Panc1 (cell line): Measurements from ENCODE around the gene DNPH1. TPM values are rescaled to one million over a fixed set of nuclear protein-coding genes. Genes with fewer than 3 reads are reported as not detected.

Experiments used
- ATAC-seq: fragments of 200-7000 bp; cut with Tn5 transposase; 2 replicates; pipeline ENCODE4 v1.9.1; 2020; ENCODE audit warnings: mild to moderate bottlenecking, moderate library complexity
- BruUV-seq: library from RNA; stranded (reverse); fragments of 400-500 nt; replicated peaks from 2 replicates; lab custom pipeline; 2021; lab: Mats Ljungman, UMichigan
- CTCF ChIA-PET: fragments of 300-600 bp; sonication (Branson Sonifier 250); formaldehyde crosslinking; loops from one replicate; lab custom pipeline; 2022; ENCODE audit warnings: antibody characterized with exemption; lab: Charles Lee
- POLR2A ChIA-PET: fragments of 300-600 bp; sonication (Branson Sonifier 250); formaldehyde crosslinking; loops from one replicate; lab custom pipeline; 2022; ENCODE audit warnings: antibody characterized with exemption; lab: Charles Lee
- DNase-seq: peaks from one replicate; pipeline ENCODE4 v3.0.0-alpha.2; 2010; ENCODE audit warnings: low read depth, low spot score
- H3K27ac ChIP-seq: 2 replicates; pipeline ENCODE4 v1.5.1; 2011; ENCODE audit warnings: mild to moderate bottlenecking, low read length, inconsistent platforms
- H3K27me3 ChIP-seq: fragments of 200-500 bp; sonication (Bioruptor generic); 2 replicates; pipeline ENCODE4 v1.6.0; 2014; ENCODE audit warnings: low read length, inconsistent platforms; ENCODE audit not compliant: control insufficient read depth, insufficient read depth
- H3K36me3 ChIP-seq: fragments of 200-500 bp; sonication (Bioruptor generic); 2 replicates; pipeline ENCODE4 v1.5.1; 2014; ENCODE audit warnings: inconsistent platforms, mild to moderate bottlenecking, low read length, moderate library complexity; ENCODE audit not compliant: control insufficient read depth, insufficient read depth
- H3K4me1 ChIP-seq: 2 replicates; pipeline ENCODE4 v1.5.1; 2011; ENCODE audit warnings: inconsistent platforms, mild to moderate bottlenecking, low read length, moderate library complexity; ENCODE audit not compliant: control insufficient read depth, insufficient read depth
- H3K4me3 ChIP-seq, 2 experiments: 2 replicates each; pipeline ENCODE4 v1.5.1; 2011 to 2012; ENCODE audit warnings: low read depth in 2 of 2, low read length in 2 of 2, mild to moderate bottlenecking in 2 of 2, inconsistent platforms in 1 of 2, moderate library complexity in 1 of 2
- H3K9me3 ChIP-seq: fragments of 200-500 bp; sonication (Bioruptor generic); 2 replicates; pipeline ENCODE4 v1.5.1; 2014; ENCODE audit warnings: low read depth, mild to moderate bottlenecking, inconsistent platforms, low read length, moderate library complexity; ENCODE audit not compliant: control insufficient read depth, insufficient read depth
- POLR2AphosphoS5 ChIP-seq: IDR thresholded peaks from 2 replicates; pipeline ENCODE4 v1.6.1; 2012; ENCODE audit warnings: mild to moderate bottlenecking, low read depth, low read length, moderate library complexity
- REST ChIP-seq, 2 experiments: IDR thresholded peaks; 2 replicates each; pipeline ENCODE4 v1.6.1; 2011 to 2012; ENCODE audit warnings: low read depth in 2 of 2, control low read depth in 1 of 2, low read length in 1 of 2, mild to moderate bottlenecking in 1 of 2, moderate library complexity in 1 of 2; ENCODE audit not compliant: insufficient read depth in 1 of 2
- SIN3A ChIP-seq: IDR thresholded peaks from 2 replicates; pipeline ENCODE4 v1.6.1; 2012; ENCODE audit warnings: low read depth, mild to moderate bottlenecking, low read length, moderate library complexity, borderline replicate concordance; ENCODE audit not compliant: insufficient read depth
- TCF7L2 ChIP-seq: IDR thresholded peaks from 2 replicates; pipeline ENCODE4 v1.6.1; 2011; ENCODE audit warnings: mild to moderate bottlenecking, low read depth, low read length, inconsistent platforms
- in situ Hi-C: cut with HindIII; loops from 2 replicates; pipeline ENCODE4 v1.10.0; 2016; ENCODE audit warnings: low sequenced_read_pairs, low pct_unique_long_range_greater_than_20kb
- intact Hi-C: fragments of 100-400 bp; cut with micrococcal nuclease; formaldehyde crosslinking; loops from one replicate; pipeline ENCODE4 v1.10.0; 2022; ENCODE audit not compliant: unreplicated experiment
- total RNA-seq: library from RNA; stranded (reverse); gene quantifications from one replicate; pipeline ENCODE4 v1.2.1, GENCODE V29; 2021; ENCODE audit not compliant: unreplicated experiment
- TF ChIP-seq, protein P1 (sequence below): fragments of 450-650 bp; IDR thresholded peaks from 2 replicates; pipeline ENCODE4 v1.5.1; 2017; ENCODE audit warnings: mild to moderate bottlenecking

Gene DNPH1
- total RNA-seq, 1 experiment from 2014 or later = 67.3 TPM

DNA sequence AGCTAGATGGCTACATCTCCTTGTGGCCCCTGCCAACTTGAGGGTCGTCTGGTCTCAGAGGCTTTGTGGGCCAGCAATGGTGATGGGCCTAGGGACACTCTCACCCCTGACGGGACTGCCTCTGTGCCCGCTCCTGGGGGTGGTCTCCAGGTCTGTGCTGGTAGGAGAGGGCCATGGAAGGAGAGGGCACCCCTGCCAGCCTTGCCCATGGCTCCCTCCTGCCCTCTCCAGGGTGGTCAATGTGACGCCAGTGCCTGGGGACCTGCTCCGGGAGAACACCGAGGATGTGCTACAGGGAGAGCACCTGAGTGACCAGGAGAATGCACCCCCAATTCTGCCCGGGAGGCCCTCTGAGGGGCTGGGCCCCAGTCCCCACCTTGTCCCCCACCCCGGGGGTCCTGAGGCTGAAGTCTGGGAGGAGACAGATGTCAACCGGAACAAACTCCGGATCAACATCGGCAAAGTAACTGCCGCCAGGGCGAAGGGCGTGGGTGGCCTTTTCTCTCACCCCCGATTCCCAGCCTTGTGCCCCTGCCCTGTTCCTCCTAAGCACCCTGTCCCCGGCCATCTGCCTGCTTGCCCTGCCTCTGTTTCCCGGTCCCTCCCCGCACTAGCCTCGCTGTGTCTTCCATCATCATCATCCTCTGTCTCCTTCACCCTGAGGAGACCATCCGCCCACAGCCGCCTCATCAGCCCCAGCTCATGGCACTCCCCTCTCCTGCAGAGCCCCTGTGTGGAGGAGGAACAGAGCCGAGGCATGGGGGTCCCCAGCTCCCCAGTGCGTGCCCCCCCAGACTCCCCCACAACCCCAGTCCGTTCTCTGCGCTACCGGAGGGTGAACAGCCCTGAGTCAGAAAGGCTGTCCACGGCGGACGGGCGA is 29.8 kb upstream of the DNPH1 start:
- no peaks in the 10 kb centered on the region for H3K27me3 ChIP-seq
- H3K36me3 ChIP-seq = no peaks in the 10 kb centered on the region
- CTCF ChIA-PET = no interaction called here
- POLR2A ChIA-PET = no interaction called here
- no peak overlapping the region for H3K4me3 ChIP-seq
- no peaks in the 10 kb centered on the region for H3K9me3 ChIP-seq
- DNase-seq (no peak), ATAC-seq (no peak)
- in situ Hi-C loops = no loop called here
- no peaks in the 10 kb centered on the region; the same call in 1 of the 2 replicates for H3K4me1 ChIP-seq
- no TSS peak for BruUV-seq
- no peak overlapping the region for H3K27ac ChIP-seq
- intact Hi-C loops = no loop called here
- TF ChIP-seq, protein P1, sequence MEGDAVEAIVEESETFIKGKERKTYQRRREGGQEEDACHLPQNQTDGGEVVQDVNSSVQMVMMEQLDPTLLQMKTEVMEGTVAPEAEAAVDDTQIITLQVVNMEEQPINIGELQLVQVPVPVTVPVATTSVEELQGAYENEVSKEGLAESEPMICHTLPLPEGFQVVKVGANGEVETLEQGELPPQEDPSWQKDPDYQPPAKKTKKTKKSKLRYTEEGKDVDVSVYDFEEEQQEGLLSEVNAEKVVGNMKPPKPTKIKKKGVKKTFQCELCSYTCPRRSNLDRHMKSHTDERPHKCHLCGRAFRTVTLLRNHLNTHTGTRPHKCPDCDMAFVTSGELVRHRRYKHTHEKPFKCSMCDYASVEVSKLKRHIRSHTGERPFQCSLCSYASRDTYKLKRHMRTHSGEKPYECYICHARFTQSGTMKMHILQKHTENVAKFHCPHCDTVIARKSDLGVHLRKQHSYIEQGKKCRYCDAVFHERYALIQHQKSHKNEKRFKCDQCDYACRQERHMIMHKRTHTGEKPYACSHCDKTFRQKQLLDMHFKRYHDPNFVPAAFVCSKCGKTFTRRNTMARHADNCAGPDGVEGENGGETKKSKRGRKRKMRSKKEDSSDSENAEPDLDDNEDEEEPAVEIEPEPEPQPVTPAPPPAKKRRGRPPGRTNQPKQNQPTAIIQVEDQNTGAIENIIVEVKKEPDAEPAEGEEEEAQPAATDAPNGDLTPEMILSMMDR = no peak
- TF ChIP-seq REST (IDR thresholded peaks at IDR 0.05; ENCODE audit: insufficient read depth in 1 of 2, low read depth in 2 of 2, low read length in 1 of 2) = no peak
- no peak for TF ChIP-seq SIN3A
- no peak for TF ChIP-seq POLR2AphosphoS5
- no peak for TF ChIP-seq TCF7L2

DNA sequence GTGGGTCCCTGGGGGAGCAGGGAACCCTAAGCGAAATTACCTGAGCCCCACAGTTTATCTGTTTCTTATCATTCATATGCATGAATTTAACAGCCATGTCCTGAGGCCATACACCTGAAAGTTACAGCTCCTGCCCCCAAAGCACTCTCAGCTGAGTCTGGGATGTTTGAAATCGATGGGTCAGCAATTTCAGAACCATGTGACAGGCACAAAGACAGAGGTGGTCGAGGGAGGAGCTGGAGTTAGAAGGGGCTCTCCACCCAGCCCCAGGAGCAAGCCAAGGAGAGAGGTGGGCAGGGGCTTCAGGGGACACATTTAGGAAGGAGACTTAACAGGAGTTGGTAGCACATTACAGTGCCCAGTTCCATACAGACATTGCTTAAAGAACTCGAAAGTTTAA is 28.9 kb upstream of the DNPH1 start:
- DNase-seq (no peak), ATAC-seq (no peak)
- intact Hi-C loops = no loop called here
- BruUV-seq = no TSS peak
- Histone ChIP-seq H3K9me3 (no peaks in the 10 kb centered on the region), H3K4me3 (no peak overlapping the region), H3K27me3 (no peaks in the 10 kb centered on the region), H3K4me1 (no peaks in the 10 kb centered on the region; the same call in 1 of the 2 replicates), H3K36me3 (no peaks in the 10 kb centered on the region), H3K27ac (no peak overlapping the region)
- CTCF ChIA-PET = no interaction called here
- TF ChIP-seq TCF7L2 (no peak), SIN3A (no peak), REST (IDR thresholded peaks at IDR 0.05; ENCODE audit: insufficient read depth in 1 of 2, low read depth in 2 of 2, low read length in 1 of 2) (no peak), POLR2AphosphoS5 (no peak)
- TF ChIP-seq, protein P1 = no peak
- in situ Hi-C loops = no loop called here
- POLR2A ChIA-PET = no interaction called here
